Gastroesophageal sphincter (tissue), 3 donors: Measurements from ENCODE around the gene ZSWIM3.

Experiments
- CTCF ChIP-seq, 4 experiments: fragments of 200-600 bp in 2 of 4; fragments of 450-650 bp in 2 of 4; sonication (generic) in 1 of 4; IDR thresholded peaks; one replicate each; pipeline ENCODE4 v1.5.1; 2017 to 2019; ENCODE audit warnings: antibody characterized with exemption in 4 of 4, mild to moderate bottlenecking in 2 of 4, moderate library complexity in 2 of 4
- POLR2A ChIP-seq, 2 donors: fragments of 450-650 bp; IDR thresholded peaks; one replicate each; pipeline ENCODE4 v1.6.1; 2017; ENCODE audit warnings: antibody characterized with exemption in 2 of 2, mild to moderate bottlenecking in 2 of 2, moderate library complexity in 1 of 2

DNA sequence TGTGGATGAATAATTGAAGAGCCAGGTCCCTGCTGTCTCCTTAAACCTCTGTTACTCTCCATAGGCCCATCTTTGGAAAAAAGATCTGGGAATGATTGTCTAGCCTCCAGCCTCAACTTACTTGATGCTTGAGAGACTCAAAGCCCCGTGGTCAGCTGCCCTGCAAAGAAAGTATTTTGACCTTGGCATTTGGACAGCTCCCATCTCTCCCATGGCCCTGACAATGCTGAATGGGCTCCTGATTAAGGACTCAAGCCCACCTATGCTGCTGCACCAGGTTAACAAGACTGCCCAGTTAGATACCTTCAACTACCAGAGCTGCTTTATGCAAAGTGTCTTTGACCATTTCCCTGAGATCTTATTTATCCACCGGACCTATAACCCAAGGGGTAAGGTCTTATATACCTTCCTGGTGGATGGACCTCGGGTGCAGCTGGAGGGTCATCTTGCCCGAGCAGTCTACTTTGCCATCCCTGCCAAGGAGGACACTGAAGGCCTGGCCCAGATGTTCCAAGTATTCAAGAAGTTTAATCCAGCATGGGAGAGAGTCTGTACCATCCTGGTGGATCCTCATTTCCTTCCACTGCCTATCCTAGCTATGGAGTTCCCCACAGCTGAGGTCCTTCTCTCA, 25.2 kb downstream of the ZSWIM3 start:
- no peak for TF ChIP-seq POLR2A (IDR thresholded peaks at IDR 0.05)
- no peak for TF ChIP-seq CTCF (IDR thresholded peaks at IDR 0.05)
